GM19240 (cell line): ENCODE data around the gene ASCC3.
"Not testable (repeated sequence)": the region's sequence is repeated elsewhere in the genome, so short reads cannot be mapped to it uniquely, and the experiment has no call there.

Experiments used
- DNase-seq: peaks from one replicate; pipeline ENCODE4 v3.0.0; 2011; ENCODE audit warnings: low spot score; ENCODE audit not compliant: insufficient read length

Gene ASCC3

DNA sequence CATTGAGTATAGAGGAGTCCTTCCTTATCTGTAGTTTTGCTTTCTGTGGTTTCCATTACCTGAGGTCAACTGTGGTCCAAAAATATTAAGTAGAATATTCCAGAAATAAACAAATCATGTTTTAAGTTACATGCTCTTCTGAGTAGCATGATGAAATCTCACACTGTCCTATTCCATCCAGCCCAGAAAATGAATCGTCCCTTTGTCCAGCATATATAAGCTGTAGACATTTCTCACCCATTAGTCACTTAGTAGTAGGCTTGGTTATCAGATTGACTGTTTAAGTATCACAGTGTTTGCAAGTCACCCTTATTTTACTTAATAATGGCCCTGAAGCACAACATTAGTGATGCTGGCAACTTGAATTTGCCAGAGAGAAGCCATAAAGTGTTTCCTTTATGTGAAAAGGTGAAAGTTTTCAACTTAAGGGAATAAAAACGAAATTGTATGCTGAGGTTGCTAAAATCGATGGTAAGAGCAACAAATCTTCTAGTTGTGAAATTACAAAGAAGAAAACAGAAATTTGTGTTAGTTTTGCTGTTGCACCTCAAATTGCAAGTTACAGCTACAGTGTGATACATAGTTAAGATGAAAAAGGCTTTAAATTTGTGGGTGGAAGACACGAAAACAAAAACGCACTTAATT, 217.8 kb downstream of the ASCC3 start:
- DNase-seq, result no peak

DNA sequence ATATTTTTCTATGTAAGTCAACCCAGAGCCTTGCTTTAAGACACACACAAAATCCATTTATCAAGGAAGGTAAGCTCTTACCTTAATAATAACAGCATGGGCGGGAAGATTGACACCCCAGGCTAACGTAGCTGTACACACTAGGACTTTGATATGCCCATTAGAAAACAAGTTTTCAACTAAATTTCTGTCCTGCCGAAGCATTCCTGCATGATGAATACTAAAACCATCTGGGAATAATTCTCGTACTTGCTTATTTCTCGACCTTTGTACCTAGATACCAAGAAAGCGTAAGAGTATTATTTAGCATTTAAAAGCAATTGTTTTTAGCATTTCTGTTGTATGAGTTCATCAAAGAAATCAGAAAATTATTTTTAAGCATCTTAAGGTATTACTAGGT, 218.9 kb downstream of the ASCC3 start:
- DNase-seq, result no peak

DNA sequence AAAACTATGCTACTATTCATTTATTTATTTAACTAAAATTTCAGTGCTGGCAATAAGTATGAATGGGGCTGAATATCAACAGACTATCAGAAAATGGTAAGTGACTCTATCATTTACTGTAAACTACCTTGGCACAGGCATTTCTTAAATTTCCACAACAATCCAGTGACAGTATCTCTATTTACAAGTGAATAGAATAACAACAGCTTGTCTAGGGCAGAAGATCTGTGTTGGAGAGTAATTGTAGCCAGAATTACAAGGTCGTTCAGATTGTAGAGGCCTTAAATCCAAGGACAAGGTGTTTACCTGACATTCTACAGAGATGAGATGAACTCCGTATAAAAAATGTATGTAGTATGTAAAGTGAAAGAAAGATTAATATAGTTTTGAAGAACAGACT, 222.6 kb downstream of the ASCC3 start:
- no peak for DNase-seq

DNA sequence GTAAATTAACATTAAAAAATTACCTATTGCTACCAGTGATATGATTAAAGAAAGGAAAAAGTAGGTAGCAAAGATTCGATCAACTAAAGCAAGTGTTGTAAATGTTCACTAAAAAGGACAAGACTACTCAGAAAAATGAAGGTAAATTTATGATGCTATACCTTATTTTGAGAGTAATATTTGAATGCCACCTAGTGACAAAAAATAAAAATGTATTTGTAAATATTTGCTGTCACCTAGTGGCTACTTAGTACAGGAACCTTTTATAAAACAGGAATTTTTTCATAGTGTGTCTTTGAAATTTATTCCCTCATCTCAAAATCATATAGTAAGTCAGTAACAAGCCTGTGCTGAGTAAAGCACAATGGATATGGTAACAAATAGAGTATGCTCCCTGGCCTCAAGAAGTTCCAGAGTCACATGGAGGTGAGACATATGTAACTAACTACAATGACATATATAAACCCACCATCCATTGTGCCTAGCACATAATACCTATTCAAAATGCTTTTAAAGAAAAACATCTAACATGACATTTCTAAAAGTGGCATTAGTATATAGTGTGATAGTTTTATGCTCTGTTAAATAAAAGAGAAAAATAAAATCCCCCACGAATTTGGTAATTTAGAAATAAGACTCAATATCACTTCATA, 223.3 kb downstream of the ASCC3 start:
- no peak for DNase-seq

DNA sequence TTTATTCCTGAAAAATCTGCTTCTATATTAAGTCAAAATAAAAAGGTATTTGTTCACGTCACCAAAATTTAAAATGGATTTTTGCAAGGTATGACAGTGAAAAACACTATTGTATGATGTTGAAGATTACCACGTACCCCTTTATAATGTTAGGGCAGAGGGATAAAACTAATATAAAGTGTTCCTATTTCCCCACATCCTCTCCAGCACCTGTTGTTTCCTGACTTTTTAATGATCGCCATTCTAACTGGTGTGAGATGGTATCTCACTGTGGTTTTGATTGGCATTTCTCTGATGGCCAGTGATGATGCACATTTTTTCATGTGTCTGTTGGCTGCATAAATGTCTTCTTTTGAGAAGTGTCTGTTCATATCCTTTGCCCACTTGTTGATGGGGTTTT, 240.0 kb downstream of the ASCC3 start:
- not testable (repeated sequence) for DNase-seq

DNA sequence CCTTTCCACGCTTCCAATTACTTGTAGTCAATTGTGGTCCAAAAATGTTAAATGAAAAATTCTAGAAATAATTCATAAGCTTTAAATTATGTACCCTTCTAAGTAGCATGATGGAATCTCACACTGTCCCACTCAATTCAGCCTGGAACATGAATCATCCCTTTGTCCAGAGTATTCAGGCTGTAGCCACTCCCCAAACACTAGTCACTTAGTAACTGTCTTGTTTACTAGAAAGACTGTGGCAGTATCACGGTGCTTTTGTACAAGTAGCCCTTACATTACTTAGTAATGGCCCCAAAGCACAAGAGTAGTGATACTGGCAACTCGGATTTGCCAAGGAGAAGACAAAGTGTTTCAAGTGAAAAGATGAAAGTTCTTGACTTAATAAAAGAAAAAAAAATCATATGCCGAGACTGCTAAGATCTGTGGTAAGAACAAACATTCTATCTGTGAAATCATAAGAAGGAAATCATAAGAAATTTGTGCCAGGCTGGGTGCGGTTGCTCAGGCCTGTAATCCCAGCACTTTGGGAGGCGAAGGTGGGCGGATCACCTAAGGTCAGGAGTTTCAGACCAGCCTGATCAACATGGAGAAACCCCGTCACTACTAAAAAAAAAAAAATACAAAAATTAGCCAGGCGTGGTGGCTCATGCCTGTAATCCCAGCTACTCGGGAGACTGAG, 247.9 kb downstream of the ASCC3 start:
- DNase-seq, result no peak

DNA sequence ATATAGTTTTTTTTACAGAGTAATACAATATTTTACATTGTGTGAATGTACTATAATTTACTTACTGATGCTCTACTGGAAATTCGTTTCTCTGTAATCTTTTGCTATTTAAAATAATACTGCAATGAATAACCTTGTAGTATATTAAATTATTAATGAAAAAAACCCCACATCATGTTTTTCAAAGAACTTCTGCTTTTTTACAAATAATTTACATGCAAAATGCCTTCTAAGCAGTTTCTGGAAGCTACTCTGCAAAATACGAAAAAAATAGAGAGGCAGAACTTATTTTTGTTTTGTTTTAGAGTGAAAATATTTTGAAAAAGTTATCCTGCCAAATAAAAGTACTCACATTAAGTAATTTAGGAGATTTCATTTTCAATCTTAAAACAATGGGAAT, 250.6 kb downstream of the ASCC3 start:
- no peak for DNase-seq

DNA sequence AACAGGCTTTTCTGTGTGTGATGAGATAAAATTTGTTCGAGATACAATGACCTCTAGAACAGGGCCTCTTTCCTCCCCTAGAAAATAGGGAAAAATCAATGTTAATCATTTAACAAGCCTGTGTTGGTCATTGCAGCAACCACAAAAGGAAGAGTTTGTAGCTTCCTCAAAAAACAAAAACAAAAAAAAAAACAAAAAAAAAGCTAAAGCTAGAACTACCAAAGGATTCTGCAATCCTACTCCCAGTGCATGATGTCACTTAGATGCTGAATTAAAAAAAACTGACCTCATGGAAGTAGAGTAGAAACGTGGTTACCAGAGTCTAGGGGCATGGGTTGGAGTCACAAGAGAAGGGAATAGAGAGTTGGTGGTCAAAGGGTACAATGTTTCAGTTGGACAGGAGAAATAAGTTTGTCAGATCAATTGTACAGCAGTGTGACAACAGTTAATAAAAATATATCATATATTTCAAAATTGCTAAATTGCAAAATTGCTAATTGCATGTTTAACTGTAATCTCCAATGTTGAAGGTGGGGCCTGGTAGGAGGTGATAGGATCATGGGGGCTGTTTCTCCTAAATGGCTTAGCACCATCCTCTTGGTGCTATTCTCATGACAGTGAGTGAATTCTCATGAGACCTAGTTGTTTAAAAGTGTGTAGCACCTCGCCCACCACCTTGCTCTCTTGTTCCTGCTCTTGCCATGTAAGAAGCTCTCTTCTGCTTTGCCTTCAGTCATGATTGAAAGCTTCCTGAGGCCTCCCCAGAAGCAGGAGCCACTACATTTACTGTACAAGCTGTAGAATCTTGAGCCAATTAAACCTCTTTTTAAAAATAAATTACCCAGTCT, 253.0 kb downstream of the ASCC3 start:
- no peak for DNase-seq

DNA sequence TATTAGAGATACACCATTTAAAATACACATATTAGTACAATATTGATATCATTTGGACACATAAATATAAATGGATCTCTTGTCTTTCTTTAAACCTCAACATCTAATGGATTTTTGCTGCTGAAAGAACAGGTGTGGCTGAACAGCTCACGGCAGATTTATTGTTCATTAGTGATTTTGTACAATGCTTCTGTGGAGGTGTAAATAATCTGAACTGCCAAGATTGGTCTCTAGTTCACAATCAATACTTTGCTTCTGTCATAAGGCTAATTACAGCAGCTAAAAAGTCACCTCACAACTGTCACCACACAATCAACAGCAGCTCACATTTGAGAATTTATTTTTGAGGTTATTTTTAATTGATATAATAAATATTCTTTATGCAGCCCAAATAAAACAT, 254.4 kb downstream of the ASCC3 start:
- DNase-seq, result no peak

DNA sequence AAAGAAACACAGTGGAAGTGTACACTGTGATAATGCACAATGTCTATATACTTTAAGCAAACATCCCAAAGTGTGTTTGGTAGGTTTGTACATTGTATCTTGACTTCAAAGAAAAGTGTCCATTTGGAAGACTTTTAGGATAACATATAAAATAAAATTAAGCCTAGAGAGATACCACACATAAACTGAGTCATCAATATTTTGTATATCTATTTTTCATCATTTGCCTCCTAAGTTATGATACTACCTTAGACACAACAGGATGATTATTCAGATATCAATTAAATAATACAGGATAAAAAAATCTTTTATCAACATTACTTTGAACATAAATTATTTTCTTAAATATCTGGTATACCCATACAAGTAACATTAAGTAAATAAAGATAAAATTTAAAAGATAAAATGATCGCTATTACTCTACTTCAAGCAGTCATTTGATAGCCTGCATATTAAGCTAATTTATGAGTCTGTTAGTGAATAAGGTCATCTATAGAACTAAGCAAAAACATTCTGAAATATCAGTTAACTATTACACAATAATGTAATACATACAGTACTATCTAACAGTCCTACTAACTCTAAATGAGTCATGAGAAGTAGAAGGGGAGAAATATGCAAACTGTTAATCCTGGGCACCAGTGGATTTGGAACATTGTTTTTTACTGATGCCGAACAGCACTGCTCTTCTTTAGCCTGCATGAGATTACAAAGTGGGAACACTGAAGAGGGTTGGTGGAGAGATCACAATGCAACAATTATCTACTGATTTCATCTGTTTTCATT, 258.0 kb downstream of the ASCC3 start:
- DNase-seq, result no peak

DNA sequence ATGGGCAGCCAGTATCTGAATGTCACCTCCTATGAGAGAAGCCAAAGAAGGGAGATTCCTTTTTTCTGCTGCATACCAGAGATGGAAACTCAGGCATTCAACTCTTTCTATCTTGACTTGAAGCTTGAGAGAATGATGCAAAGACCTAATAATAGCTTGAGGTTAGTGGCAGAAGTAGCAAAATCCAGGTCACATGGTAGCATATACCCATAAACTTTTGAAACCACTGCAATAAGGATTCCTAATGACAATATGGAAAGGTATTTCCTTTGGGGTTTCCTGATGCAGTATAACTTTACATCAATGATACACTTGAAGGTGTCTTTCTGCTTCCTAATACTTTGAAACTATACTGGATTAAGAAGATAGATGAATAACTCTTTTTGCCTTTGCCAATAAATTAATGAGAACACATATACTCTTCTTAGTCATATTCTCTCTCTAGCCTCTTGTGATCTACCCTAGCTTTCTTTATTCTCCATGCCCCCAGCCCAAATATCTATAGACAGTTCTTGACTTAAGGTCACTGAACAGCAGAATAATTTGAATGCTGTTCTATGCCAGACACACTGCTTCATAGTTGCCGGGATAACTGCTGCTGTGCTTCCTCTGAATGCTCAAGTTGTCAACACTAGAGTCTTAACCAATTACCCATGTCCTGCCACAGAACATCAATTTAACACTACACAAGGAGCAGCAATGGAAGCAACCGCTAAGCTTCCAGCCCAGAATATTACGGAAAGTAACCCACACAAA, 260.9 kb downstream of the ASCC3 start:
- DNase-seq, result no peak

DNA sequence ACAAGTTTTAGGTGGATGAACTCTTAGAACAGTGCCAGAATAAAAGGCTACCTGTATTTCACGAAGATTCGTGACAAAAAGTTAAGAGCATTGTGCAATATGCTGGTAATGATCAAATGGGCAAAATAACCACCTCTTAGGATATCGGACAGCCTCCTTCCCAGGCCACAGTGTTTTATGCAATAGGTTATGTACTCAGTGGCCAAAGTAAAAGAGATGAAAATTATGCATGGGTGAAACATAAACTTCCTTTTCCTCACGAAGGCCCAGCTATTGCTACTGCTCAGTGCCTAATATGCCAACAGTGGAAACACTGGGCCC, 262.8 kb downstream of the ASCC3 start:
- no peak for DNase-seq

DNA sequence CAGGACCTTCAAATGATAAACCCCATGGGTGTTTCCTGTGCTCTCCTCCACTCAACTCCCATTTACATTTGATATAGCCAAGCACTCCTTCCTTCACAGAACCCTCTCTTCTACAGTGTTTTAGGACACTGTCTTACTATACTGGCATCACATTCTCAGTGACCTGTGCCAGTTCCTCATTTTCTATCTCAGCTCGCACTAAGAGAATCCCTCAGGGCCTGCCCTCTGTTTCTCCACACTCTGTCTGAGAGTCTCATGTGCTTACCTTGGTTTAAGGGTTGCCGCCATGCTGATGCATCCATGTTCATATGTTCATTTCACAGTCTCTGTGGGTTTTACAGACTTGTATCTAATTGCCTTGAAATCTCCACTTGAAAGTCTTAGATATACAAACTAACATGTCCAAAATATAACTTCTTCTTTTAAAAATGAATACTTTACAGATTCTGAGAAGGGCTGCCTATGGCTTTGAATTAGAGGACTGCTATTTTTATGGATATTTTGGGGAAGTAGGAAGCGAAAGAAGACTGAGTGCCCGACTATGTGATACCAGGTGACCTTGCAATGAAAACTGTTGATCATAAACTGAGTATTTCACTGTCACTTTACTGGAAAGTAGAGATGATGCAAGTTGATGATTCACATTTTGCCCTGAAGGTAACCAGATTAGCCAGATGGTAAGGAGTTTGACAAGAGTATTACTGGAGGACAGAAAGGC, 263.3 kb downstream of the ASCC3 start:
- DNase-seq, result no peak

DNA sequence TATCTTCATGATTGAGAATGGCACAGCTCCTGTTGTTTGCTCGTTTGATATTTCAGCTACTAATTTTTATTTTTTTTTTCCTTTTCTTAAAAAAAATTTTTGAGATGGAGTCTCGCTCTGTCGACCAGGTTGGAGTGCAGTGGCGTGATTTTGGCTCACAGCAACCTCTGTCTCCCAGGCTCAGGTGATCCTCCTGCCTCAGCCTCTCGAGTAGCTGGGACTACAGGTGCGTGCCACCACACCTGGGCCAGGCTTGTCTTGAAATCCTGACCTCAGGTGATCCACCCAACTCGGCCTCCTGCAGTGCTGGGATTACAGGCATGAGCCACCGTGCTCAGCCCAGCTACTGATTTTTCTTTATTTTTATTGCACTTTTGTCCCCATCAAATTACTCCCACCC, 266.2 kb downstream of the ASCC3 start:
- DNase-seq, result no peak

DNA sequence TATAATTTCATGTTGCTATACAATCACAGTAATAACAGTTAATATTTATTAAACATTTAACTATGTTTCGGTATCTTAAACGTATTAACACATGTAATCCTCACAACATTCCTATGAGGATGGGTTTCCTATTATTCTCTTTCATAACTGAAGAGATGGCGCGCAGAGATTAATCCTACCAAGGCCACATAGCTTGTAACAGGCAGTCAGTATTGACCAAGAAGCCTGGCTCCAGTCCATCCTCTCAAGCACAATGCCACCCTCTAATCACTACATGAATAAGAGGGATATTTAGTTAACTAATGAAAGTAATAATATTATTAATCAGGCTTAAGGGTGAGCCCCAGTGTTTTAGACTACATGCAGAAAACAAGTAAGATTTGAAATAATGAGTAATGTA, 266.7 kb downstream of the ASCC3 start:
- DNase-seq, result no peak

DNA sequence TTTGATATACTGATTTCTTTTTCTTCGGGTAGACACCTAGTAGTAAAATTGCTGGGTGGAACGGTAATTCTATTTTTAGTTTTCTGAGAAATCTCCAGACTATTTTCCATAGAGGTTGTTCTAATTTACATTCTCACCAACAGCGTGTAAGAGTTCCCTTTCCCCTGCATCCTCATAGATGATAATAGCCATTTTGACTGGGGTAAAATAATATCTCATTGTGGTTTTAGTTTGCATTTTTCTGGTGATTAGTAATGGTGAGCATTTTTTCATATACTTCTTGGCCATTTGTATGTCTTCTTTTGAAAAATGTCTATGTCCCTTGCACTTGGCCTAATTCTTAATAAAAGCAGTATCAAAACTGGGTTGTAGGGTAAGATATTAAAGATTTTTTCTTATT, 267.5 kb downstream of the ASCC3 start:
- no peak for DNase-seq

DNA sequence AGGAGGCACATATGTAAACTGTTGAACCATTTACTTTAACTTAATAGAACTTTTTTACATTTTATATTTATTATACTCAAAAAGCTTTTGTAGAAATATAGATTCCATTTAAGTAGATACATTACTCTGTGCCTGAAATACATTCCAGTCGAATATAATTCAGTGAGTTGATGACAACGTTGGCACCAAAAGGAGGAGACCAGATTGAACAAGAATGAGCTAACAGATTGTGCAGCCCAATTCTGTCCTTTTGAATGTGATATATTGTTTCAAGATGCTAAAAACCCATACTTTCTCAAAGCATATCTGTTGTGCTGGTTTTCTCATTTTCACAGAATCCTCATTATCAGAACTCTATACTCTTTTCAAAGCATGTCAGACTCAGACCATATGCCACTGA, 269.0 kb downstream of the ASCC3 start:
- DNase-seq, result no peak

DNA sequence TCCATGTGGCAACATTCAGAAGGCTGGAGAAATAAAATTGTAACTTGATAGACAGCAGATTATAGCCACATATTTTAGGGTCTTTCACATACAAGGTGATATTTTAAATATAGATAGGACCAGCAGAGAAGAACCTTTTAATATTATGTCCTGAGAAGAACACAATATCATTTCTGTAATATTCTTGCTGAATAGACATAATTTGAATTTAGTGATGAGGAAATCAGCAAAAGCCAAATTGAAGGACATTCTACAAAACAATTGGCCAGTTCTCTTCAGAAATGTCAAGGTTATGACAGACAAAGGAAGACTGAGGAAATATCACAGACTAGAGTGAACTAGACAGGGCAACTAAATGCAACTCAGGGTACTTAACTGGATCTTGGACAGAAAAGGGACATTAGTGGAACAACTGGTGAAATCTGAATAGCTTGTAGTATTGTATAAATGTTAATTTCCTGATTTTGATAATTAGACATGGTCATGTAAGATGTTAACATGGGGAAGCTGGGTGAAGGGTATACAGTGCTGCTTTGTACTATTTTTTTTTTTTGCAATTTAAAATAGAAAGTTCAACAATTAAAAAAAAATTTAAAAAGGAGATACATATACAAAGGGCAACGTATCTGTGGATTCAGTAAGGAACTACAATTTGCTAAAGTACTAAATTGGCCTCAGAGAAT, 281.9 kb downstream of the ASCC3 start:
- DNase-seq, result no peak

DNA sequence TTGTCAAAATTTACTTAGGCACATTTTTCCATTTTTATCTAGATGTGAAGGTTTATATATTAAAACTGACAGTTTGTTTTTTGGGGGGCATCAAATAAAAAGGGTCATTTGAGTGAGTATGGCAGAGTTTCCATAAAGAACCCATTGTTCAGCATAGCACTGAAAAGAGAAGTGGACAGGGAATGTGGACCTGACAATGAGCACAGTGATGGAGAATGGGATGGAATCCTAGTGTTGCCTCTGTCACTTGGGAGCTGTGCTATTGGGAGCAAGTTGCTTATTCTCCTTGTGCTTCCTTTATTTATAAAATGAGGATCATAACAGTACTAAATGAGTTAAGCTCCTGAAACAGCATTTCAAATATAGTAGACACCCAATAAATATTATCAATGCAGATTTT, 285.7 kb downstream of the ASCC3 start:
- DNase-seq, result no peak
